ENCODE data around the gene BRD1.

BRD1 gene

GRCh38 chr22:49754696-49755630 is 72.7 kb downstream of the BRD1 start:
- Histone ChIP-seq H3K36me3 (ENCODE audit: control insufficient read depth, insufficient read depth, low read length) (no peaks in the 10 kb centered on the region), H3K27me3 (replicated peaks; ENCODE audit: control insufficient read depth, insufficient read depth, low read length) (no peaks in the 10 kb centered on the region), H3K4me3 (replicated peaks; ENCODE audit: low read depth, low read length) (no peak overlapping the region)
- DNase-seq (ENCODE audit: extremely low read depth, insufficient read length), result no peak
- no peak for TF ChIP-seq CTCF (IDR thresholded peaks at IDR 0.05; ENCODE audit: insufficient read depth, low read length, poor library complexity, severe bottlenecking)

GRCh38 chr22:49753961-49754695 is 73.5 kb downstream of the BRD1 start:
- Histone ChIP-seq H3K4me3 (replicated peaks; ENCODE audit: low read depth, low read length) (no peak overlapping the region), H3K27me3 (replicated peaks; ENCODE audit: control insufficient read depth, insufficient read depth, low read length) (no peaks in the 10 kb centered on the region), H3K36me3 (ENCODE audit: control insufficient read depth, insufficient read depth, low read length) (no peaks in the 10 kb centered on the region)
- no peak for TF ChIP-seq CTCF (IDR thresholded peaks at IDR 0.05; ENCODE audit: insufficient read depth, low read length, poor library complexity, severe bottlenecking)
- DNase-seq (ENCODE audit: extremely low read depth, insufficient read length), result no peak

GRCh38 chr22:49753276-49753890 is 74.3 kb downstream of the BRD1 start:
- Histone ChIP-seq H3K36me3 (ENCODE audit: control insufficient read depth, insufficient read depth, low read length) (no peaks in the 10 kb centered on the region), H3K27me3 (replicated peaks; ENCODE audit: control insufficient read depth, insufficient read depth, low read length) (no peaks in the 10 kb centered on the region)

GRCh38 chr22:49752598-49753091 is 75.0 kb downstream of the BRD1 start:
- no peaks in the 10 kb centered on the region for H3K27me3 ChIP-seq (replicated peaks; ENCODE audit: control insufficient read depth, insufficient read depth, low read length)
- no peaks in the 10 kb centered on the region for H3K36me3 ChIP-seq (ENCODE audit: control insufficient read depth, insufficient read depth, low read length)
- no peak for DNase-seq (ENCODE audit: extremely low read depth, insufficient read length)
- H3K4me3 ChIP-seq (replicated peaks; ENCODE audit: low read depth, low read length), result no peak overlapping the region
- no peak for TF ChIP-seq CTCF (IDR thresholded peaks at IDR 0.05; ENCODE audit: insufficient read depth, low read length, poor library complexity, severe bottlenecking)

More at GRCh38 chr22:49753276-49753890, 74.3 kb downstream of the BRD1 start:
- no peak for DNase-seq (ENCODE audit: extremely low read depth, insufficient read length)
- no peak overlapping the region for H3K4me3 ChIP-seq (replicated peaks; ENCODE audit: low read depth, low read length)
- TF ChIP-seq CTCF (IDR thresholded peaks at IDR 0.05; ENCODE audit: insufficient read depth, low read length, poor library complexity, severe bottlenecking), result no peak

- Histone ChIP-seq H3K36me3 (ENCODE audit: control insufficient read depth, insufficient read depth, low read length) (no peaks in the 10 kb centered on the region), H3K27me3 (replicated peaks; ENCODE audit: control insufficient read depth, insufficient read depth, low read length) (no peaks in the 10 kb centered on the region), H3K4me3 (replicated peaks; ENCODE audit: low read depth, low read length) (no peak overlapping the region)
- DNase-seq (ENCODE audit: extremely low read depth, insufficient read length), result no peak
- no peak for TF ChIP-seq CTCF (IDR thresholded peaks at IDR 0.05; ENCODE audit: insufficient read depth, low read length, poor library complexity, severe bottlenecking)
Observed at GRCh38 chr22:49751966-49752597, 75.6 kb downstream of the BRD1 start.
